Stomach (tissue), 4 donors: Measurements from ENCODE around the gene STARD3.

ENCODE experiments used
- POLR2A ChIP-seq, 4 donors: fragments of 450-650 bp; IDR thresholded peaks; one replicate each; pipeline ENCODE4 v1.6.1; 2016; ENCODE audit warnings: antibody characterized with exemption in 4 of 4, control low read depth in 2 of 4, mild to moderate bottlenecking in 1 of 4, moderate library complexity in 1 of 4
- POLR2AphosphoS5 ChIP-seq, 3 donors: sonication (generic); formaldehyde crosslinking; IDR thresholded peaks; one replicate each; pipeline ENCODE4 v1.6.1; 2016; ENCODE audit warnings: antibody characterized with exemption in 3 of 3

DNA sequence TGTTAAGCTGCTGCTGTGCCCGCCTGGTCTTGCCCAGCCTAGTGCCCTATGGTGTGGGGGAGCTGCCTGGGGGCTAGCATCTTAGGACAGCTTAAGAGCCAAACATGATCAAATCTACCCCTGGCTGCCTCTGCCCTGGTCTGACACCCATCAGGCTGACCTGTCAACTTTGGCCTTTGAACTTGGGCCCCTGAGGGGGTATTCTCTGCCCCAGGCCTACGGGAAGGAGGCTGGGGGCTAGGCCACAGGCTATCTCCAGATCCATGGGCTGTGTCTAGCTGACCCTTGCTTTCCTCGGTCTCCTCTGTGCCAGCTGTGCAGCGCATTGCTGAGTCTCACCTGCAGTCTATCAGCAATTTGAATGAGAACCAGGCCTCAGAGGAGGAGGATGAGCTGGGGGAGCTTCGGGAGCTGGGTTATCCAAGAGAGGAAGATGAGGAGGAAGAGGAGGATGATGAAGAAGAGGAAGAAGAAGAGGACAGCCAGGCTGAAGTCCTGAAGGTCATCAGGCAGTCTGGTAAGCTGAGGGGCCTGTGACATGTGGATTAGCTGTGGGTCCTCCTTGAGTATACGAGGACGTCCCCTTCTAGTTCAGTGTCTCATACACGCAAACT is 3.3 kb upstream of the STARD3 start:
- TF ChIP-seq POLR2A (IDR thresholded peaks at IDR 0.05) (no peak), POLR2AphosphoS5 (IDR thresholded peaks at IDR 0.05) (no peak)
